NCI-H1092 treated with DMSO at 0.1 percent for 48 hours (cell line): ENCODE measurements around the gene CSMD2.
"Not testable (repeated sequence)": the region's sequence is repeated elsewhere in the genome, so short reads cannot be mapped to it uniquely, and the experiment has no call there.

Source experiments
- DNase-seq: peaks from one replicate; lab custom pipeline; 2025; lab: John Stamatoyannopoulos, UW

CSMD2 gene

DNA sequence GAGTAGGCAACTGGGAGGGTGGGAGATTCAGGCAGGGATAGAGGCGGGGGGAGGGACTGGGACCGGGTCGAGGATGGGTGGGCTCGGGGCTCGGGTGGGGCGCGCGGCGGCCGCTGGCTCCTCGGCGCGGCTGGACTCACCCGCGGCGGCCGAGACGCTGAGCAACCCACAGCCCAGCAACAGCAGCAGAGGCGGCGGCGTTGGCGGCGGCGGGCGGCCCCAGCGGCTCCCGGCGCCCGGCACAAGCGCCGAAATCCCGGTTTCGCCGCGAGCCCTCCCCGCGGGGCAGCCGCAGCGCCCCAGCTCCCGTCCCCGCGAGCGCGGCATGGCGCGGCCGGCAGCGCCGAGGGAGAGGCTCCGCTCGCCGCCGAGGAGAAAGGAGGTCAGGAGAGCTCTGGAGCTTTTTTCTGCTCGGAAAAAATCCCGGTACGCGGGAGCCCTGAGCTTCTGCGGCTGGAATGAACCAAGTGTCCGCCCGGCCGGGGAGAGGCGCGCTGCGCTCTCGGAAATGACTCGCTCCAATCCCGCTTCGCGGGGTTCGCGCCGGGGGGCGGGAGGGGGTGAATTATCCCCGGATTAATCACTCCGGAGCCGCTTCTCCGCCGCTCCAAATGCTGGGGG is at the start of gene CSMD2:
Gene CSMD2 (minus strand): TSS at position 460 of the 621 bp plus-strand sequence. CDS start 133 bp downstream, at position 327.
- peak; percentile 77 for DNase-seq

DNA sequence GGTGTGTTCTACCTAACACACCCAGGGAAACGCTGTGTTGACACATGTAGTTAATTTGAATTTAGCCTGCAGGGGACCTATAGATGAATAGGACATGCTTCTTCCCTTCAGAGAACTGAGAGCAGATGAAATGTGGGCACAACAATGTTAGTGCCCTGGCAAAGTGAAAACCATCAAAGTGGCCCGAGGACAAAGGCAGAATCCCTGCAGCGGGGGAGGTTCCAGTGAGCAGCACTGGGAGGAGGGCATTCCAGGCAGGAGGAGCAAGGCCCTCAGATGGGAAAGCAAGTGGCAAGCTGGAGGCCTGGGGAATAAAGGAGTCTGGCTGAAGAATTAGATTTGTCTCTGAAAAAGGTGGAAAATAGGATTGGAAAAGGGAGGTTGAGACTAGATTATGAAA is 48.9 kb upstream of the CSMD2 start:
- no peak for DNase-seq

DNA sequence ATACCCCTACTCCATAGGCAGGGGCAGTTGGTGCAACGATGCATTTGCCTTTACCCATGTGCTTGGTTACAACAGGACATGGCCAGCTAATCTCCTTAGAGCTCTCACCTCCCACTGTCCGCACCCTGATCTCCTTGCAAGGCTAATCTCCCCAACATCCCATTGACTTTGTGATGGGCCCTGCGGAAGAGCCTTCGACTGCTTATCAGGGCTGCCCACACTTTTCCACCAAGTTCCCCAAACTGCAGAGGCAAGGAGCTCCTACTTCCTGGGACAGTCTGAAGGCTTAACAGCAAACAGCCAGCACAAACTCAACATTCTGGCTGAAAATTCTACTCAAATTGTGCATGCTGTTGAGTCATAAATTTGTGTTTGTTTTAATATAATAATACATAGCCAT is 47.6 kb upstream of the CSMD2 start:
- no peak for DNase-seq

DNA sequence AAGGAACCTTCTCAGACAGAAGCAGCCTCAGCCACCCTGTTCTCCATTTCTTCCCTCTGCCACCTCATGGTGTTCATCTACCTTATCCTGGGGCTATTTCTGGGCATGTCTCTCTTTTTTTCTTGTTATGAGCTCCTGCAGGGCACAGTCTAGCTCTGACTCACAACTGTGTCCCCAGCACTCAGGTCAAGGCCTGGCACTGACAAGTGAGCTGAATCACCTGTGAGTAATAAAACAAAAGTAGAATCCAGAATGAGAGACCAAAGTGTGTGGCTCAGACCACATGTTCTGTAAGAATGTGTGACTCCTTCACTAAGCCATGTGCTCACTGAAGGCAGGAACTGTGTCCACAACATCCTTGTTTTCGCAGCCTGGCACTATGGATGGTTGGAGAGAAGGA is 34.9 kb upstream of the CSMD2 start:
- DNase-seq: no peak

DNA sequence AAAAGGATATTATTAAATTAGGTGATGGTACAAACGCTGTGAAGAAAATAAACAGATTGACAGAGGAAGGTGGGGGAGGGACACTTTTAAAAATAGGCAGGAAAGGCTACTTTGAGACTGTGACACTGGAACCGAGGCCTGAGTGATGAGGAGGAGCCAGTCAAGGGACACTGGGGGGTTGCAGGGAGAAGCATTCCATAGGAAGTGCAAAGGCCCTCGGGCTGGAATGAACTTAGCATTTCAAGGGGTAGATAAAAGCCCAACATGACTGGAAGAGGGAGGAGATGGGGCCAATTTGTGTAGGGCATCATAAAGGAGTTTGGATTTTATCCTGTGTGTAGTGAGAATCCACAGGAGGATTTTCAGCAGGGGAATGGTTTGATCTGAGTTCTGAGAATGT is 27.6 kb upstream of the CSMD2 start:
- no peak for DNase-seq

DNA sequence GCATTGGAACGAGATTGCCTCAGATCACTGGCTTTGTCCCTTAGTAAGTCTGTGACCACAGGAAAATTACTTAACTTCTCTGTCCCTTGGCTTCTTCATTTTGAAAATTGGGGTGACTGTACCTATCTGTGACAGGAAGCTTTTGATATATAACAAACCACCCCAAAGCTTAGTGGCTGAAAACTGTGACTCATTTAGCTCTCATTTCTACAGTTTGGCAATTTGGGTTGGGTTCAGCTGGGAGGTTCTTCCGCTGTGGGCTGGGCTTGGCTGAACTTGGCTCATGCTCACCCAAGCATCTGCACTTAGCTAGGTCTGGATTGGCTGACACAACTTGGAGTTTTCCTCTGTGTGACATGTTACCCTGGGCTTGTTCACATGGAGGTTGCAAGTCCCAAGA is 25.7 kb upstream of the CSMD2 start:
- no peak for DNase-seq

DNA sequence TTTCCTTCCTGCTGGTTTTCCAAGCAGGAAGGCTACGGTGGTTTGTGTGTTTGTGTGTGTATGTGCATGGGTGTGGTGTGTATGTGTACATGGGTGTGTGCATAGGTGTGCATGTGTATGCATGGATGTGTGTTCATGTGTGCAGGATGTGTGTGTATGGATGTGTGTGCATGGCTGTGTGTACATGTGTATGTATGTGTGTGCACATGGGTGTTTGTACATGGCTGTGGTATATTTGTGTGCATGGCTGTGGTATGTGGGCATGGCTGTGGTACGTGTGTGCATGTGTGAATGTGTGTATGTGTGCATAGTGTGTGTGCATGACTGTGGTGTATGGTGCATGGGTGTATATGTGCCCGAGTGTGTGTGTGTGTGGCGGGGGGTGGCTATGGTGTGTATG is 24.0 kb upstream of the CSMD2 start:
- no peak for DNase-seq

DNA sequence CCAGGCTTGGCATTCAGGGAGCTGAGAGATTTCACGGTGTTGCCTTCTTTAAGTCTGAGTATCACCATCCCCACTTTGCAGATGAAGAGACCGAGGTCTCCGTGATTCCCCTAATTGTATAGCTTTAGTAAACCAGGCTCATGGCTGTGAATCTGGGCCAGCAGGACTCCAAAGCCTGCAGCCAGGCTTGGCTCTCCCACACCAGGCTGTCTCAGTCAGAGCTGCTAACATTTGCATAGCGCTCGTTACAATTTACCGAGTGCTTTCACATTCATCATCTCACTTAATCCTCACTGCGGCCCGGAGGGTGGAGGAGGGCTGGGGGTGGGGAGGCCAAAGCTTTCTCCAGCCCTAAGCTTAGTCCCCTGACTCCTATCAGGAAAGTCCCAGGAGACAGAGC is 23.4 kb upstream of the CSMD2 start:
- DNase-seq: no peak

DNA sequence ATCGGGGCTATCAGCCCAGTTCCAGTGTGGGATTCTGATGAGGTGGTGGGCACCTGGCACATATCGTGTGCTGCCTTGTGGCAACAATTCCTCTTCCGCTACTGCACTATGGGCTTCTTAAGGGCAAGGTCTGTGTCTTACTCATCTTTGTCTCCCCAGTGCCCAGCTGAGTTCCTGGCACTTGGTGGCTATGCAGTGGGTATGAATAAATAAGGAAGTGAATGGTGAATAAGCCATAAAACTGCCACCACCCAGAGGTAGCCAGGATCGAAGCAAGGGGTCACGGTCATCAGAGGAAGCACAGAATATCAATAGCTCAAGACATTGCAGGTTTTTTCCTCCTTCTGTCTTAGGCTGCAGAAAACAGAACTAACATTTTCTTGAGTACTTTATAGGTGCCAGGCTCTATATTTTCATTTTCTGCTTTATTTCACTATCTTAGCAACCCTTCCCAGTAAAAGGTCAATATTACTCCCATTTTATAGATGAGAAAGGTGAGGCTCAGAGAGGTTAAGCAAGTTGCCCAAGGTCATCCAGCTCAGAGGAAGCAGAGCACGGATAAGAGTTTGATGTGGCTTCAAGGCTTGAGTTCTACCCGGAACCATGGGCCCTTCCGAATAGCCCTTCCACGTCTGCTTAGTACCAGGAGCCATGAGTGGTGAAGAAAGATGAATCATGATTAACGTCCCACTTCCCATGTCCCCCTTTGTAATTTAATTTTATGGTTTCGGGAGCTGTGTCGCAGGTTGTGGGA is 21.9 kb upstream of the CSMD2 start:
- DNase-seq: no peak

DNA sequence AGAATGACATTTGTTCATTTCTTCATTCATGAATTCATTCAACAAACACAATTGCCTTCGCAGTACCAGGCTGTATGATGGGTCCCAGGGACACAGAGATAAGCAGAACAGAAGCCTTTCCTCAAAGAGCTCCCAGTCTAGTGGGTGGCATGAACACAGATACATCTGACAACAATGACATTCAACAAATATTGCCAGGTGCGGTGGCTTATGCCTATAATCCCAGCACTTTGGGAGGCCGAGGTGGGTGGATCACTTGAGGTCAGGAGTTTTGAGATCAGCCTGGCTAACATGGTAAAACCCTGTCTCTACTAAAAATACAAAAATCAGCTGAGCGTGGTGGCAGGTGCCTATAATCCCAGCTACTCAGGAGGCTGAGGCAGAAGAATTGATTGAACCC is 18.4 kb upstream of the CSMD2 start:
- DNase-seq: not testable (repeated sequence)

DNA sequence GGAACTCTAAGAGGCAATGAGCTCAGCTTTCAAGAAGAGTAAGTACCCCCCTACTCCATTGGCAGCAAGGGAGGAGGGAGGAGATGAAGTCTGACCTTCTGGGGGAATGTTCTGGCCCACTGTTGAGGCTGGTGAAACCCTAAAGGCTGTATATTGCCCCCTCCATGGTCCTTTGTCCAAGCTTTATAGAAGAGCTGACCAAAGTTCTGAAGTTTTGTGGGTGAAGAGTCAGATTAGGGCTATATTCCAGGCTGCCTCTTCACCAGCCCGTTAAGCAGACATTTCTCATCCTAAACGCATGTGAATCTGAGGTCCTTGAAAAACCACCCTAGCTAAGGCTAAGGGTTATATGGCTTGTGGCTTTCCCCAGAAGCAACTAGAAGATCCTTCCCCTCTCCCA is 13.0 kb upstream of the CSMD2 start:
- no peak for DNase-seq

DNA sequence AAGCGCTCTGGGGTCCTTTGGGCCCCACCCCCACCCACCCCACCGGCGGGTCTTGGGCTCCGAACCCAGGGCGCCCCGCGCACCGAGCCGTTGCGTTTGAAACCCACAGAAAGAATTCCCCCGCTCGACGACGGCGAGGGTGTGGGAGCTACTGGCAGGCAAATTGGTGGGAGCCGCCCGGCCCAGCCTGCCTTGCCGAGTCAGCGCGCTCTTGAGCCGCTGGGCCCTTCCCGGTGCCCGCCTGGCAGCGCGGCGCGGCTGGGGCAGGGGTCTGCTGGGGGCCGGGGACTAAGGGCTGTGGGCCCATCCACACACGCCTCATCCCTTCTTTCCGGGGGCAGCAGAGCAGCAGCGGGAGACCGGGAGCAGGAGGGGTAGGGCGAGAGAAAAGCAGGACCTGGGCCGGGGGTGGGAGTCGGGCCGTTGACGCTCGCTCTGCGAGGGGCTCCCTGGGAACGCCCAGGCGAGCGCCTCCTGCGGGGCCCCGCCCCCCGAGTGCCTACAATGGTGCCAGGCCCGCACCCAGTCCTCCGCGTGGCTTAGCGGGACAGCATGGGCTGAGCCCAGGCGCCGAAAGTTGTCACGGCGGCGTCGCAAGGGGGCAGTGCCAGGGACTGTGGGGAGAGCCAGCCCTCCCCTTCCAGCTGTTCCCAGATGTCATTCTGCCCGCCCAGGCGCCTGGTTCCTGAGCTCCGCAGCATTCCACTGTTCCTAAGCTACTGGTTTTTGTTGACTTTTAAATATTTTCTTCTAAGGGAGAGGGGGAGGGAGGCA is 12.0 kb upstream of the CSMD2 start, which contains the start of gene C1orf94:
Gene C1orf94 (plus strand): TSS at position 78 of the 774 bp plus-strand sequence. CDS start 883 bp downstream, outside the sequence.
- DNase-seq: no peak

DNA sequence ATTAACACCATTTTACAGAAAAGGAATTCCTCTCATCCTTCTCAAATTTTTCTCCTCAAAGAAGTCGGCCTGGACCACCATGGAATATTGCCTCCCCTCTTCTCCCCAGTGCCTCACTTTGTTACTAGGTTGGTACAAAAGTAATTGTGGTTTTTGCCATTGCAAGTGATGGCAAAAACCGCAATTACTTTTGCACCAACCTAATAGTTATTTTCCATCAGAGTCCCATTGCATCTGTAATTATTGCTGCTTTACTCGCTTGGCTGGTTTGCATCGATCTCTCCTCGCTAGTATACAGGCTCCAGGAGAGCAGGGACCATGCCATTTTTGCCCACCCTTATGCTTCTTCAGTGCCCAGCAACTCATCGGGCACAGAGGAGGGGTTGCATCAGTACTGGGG is 10.7 kb upstream of the CSMD2 start:
- DNase-seq: no peak

DNA sequence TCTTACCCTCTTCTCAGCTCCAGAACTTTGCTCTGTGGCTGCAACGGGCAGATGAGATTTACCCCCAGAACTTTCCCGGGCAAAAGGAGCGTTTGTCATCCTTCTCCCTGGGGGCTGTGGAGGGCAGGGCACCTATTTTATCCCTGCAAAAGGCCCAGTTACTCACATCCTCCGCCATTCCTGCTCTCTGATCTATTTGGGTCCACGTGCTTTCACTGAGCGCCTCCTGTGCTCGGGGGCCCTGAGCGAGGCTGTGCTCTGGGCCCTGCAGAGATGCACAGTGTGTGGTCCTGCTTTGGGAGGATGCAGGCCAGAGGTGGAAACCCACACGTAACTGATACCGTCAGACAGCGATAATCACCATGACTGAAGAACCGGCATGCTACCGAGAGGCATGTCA is 2.4 kb upstream of the CSMD2 start:
- DNase-seq: no peak

DNA sequence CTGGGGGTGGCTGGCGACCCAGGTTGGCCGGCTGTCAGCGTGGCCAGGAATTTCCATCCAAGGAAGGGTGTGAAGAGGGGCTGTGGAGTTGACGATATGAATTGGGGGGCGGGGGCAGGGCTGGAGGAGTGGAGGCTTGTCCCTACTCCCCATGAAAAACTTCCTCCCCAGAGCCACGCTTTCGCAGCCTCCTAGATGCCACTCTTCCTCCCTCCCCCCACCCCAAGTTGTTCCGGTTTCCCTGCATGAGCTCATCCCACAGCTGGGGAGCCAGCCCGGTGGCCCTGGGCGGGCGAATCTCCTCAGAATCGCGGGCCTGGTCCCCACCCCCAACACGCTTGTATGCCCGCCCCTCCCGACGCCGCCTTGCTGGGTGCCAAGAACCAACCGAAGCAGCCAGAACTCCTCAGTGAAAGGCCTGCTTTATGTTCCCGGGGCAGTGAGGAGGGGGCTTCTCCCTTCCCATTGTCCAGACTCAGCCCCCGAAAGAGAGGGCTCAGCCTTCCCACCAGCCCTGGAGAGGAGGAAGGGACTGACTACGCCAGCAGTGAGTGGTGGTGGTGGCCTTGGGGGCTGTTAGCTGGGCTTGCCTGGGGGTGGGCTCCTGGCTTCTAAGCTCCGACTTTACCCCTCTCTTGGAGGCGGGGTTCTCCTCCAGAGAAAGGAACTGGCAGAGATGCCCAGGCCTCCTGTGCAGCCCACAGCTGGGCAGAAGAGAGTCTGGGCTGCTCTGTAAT is 1.8 kb upstream of the CSMD2 start:
- DNase-seq: no peak

DNA sequence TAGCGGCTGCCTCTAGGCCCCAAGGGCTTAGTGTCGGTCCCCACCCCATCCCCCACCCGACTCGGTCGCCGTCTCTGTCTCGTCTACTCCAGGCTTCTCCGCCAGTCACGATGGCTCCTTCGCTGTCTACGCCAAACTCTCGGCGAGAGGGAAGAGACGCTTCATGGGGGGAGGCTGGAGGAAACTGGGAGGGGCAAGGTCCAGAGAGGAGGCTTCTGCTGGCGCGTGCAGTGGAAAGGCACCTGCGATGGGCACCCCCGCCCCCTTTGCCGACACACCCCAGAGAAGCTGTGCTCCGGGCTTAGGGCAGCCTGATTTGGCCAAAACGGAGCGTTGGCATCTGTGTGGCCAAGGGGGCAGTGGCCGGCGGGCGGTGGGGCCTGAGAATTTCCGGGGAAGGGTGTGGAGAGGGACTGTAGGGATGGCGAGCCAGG is 1.2 kb upstream of the CSMD2 start:
- DNase-seq: no peak

DNA sequence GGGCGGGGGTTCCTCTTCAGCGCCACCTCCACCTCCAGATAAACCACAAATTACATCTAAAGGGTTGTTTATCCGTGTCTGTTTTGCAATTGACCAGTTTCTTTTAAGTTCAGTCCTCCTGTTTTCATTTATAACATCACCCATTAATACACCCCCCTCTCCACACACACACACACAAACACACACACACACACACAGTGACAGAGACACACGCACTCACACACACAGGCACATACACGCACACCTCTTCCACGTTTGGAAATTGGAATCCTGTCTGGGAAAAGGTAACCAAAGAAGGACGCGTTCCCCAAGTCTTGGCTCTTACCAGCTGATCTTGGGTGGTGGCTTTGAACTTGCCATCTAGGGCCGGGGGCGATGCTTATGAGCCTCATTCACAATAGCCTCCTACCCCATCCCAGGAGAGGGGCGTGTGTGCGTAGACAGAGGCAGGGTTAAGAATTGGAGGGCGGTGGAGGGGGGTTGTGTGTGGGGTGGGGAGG is 442 bp upstream of the CSMD2 start:
- DNase-seq: peak; percentile 53

DNA sequence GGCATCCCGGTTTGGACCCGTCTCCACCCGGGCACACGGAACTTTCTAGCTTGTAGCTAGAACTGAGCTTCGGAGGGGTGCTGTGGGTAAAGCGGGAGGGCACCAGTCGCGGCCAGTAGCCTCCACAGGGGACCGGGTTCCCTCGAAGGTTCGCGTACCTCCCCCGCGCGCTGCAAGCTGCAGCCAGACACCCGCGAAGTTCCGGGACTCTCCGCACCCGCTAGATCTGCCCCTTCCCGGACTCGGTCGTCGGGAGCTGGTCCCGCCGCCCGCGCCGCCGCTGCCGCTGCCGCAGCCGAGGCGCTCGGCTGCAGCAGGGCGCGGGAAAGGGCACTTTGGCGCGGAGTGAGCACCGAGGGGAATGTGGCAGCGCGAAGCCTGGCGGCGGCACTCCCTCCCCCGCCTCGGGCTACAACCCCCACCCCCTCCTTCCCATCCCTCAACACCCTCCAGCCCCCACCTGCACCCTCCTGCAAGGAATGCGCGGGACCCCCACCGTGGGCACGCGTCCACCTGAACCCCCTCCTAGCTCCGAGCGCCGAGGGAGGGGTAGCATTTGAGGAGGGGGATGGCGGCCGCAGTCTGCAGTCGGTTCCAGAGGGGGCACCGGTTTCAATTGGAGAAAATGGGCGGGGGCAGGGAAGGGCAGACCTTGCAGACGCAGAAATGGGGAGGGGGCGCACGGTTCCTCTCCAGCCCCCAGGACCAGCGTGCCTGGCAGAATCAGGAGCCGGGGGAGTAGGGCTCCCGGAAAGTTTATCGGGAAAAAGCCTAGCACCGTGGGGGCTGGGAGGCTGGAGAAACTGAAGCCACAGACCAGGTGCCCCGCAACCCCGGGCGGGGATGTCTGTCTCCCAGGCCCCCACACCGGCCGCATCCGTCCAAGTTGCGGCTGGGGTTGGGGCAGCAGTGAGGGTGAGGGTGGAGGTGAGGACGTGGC is 968 bp downstream of the CSMD2 start:
- DNase-seq: peak; percentile 59

DNA sequence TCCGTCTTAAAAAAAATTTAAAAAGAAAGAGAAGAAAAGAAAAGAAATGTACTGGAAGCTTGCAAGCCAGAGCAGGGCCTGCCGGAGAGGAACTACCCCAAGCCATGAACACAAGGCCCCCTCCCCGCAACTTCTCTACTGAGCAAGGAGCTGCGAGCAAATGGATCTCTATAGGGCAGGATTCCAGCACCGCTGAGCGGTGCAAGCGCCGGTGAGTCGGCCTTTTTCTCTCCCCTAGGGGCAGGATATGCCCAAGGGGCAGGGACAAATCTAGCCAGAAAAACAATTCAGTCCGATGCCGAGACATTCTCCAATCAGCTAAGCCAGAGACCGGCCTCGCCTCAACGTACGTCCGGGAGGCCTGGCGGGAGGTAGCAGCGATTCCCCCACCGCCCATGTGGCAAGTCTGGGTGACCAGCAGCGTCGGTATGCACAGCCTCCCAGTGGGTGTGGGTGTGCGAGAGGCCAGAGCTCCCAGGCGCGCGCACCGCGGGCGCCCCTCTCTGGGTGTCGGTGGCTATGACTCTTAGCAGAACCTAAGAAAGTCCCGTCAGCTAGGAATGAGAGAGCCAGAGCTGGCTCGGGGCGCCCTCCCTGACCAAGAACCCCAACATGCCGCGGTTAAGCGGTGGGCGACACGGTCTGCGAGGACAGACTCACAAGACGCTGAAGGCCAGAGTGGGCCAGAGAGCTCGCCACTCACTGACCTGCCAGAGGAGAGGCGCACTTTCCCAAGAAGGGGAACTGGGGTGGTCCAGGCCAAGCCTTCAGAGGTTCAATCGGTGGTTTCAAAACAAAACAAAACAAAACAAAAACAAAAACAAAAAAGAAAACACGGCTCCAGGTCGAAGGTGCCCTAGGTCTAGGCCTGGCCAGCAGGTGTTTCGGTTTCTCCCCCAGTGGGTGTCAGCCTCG is 1.9 kb downstream of the CSMD2 start:
- peak; percentile 85 for DNase-seq

DNA sequence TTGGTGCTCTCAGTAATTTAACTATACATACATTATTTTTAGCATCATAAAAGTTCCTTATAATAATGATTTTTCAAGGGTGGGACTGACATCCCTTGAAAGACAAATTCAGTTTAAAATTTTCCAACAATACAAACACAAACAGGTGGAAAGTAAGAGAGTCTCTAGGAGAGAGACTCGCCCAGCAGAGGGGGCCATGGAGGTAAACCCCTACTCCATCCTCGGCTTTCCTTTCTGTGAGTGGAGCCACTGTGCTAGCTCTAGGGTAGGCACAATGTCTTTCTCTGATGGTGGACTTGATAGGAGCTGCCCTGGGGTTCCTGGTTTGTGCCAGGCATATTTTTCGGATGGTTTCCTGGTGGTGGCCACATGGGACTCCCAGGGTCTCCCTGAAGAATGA is 8.3 kb downstream of the CSMD2 start:
- DNase-seq: no peak
